ENCODE data around the gene ANKIB1. TPM values are rescaled to one million over a fixed set of nuclear protein-coding genes. Genes with fewer than 3 reads are reported as not detected.

The ANKIB1 gene
- total and polyA plus RNA-seq, 4 donors: 3.9 to 14.8 (median 8.4) TPM

GRCh38 chr7:92206672-92207071 is 39.1 kb upstream of the ANKIB1 start:
- no peaks in the 10 kb centered on the region for H3K4me1 ChIP-seq (ENCODE audit: control insufficient read depth in 4 of 4, insufficient read depth in 4 of 4, low read length in 3 of 4)
- H3K4me3 ChIP-seq (ENCODE audit: low read depth in 1 of 3, low read length in 3 of 3): no peak overlapping the region
- H3K36me3 ChIP-seq (ENCODE audit: control insufficient read depth in 4 of 4, insufficient read depth in 3 of 4, low read depth in 1 of 4, low read length in 3 of 4): peaks cover 6 to 38% (median 26%) of the 10 kb centered on the region in 4 donors
- H3K27me3 ChIP-seq (ENCODE audit: control insufficient read depth in 4 of 4, insufficient read depth in 4 of 4, low read length in 3 of 4): no peaks in the 10 kb centered on the region
- TF ChIP-seq NR2F2 (IDR thresholded peaks at IDR 0.05): no peak
- no peak for TF ChIP-seq FOXA1 (IDR thresholded peaks at IDR 0.05)
- TF ChIP-seq RXRA (IDR thresholded peaks at IDR 0.05): no peak
- TF ChIP-seq JUND (IDR thresholded peaks at IDR 0.05): no peak
- TF ChIP-seq MAX (IDR thresholded peaks at IDR 0.05): no peak
- TF ChIP-seq FOXA2 (IDR thresholded peaks at IDR 0.05): no peak
- TF ChIP-seq RAD21 (IDR thresholded peaks at IDR 0.05): no peak
- no peak for TF ChIP-seq EGR1 (IDR thresholded peaks at IDR 0.05; ENCODE audit: low read depth in 2 of 2)
- no peak for TF ChIP-seq HNF4A (conservative IDR thresholded peaks at IDR 0.05)
- no peak for TF ChIP-seq CTCF (IDR thresholded peaks at IDR 0.05; ENCODE audit: low read depth, low read length, missing input control)
- TF ChIP-seq SP1 (IDR thresholded peaks at IDR 0.05): no peak
- TF ChIP-seq ZBTB33 (IDR thresholded peaks at IDR 0.05): no peak
- TF ChIP-seq HNF4G (IDR thresholded peaks at IDR 0.05): no peak
- TF ChIP-seq REST (IDR thresholded peaks at IDR 0.05): no peak
- DNase-seq (ENCODE audit: low spot score): no peak
- 98% methylated on average over 1 of the region's 1 CpG for WGBS
- no peaks in the 10 kb centered on the region for H3K9me3 ChIP-seq (ENCODE audit: control insufficient read depth in 4 of 4, low read length in 3 of 4)
- no peak overlapping the region for H3K9ac ChIP-seq (ENCODE audit: low read depth in 1 of 2, low read length in 2 of 2)
- no peak overlapping the region for H3K27ac ChIP-seq (ENCODE audit: low read depth in 1 of 2, low read length in 2 of 2)

- H3K4me1 ChIP-seq (ENCODE audit: control insufficient read depth in 4 of 4, insufficient read depth in 4 of 4, low read length in 3 of 4): no peaks in the 10 kb centered on the region
- WGBS: 96% methylated on average over 3 of the region's 3 CpGs
- no peaks in the 10 kb centered on the region for H3K27me3 ChIP-seq (ENCODE audit: control insufficient read depth in 4 of 4, insufficient read depth in 4 of 4, low read length in 3 of 4)
- H3K9me3 ChIP-seq (ENCODE audit: control insufficient read depth in 4 of 4, low read length in 3 of 4): no peaks in the 10 kb centered on the region
- TF ChIP-seq FOXA1 (IDR thresholded peaks at IDR 0.05) (no peak), TAF1 (conservative IDR thresholded peaks at IDR 0.05) (no peak), SP1 (IDR thresholded peaks at IDR 0.05) (no peak), RXRA (IDR thresholded peaks at IDR 0.05) (no peak)
- peaks cover 4 to 71% (median 61%) of the 10 kb centered on the region in 4 donors for H3K36me3 ChIP-seq (ENCODE audit: control insufficient read depth in 4 of 4, insufficient read depth in 3 of 4, low read depth in 1 of 4, low read length in 3 of 4)
- no peak overlapping the region for H3K9ac ChIP-seq (ENCODE audit: low read depth in 1 of 2, low read length in 2 of 2)
- no peak overlapping the region for H3K4me3 ChIP-seq (ENCODE audit: low read depth in 1 of 3, low read length in 3 of 3)
- DNase-seq (ENCODE audit: low spot score): no peak
- H3K27ac ChIP-seq (ENCODE audit: low read depth in 1 of 2, low read length in 2 of 2): no peak overlapping the region
Observed at GRCh38 chr7:92221766-92222165, 24.0 kb upstream of the ANKIB1 start.
